ENCODE data around the gene MRPL49. TPM values are rescaled to one million over a fixed set of nuclear protein-coding genes. Genes with fewer than 3 reads are reported as not detected.

MRPL49 gene
- total RNA-seq, 1 experiment from 2014 or later = 111 TPM

DNA sequence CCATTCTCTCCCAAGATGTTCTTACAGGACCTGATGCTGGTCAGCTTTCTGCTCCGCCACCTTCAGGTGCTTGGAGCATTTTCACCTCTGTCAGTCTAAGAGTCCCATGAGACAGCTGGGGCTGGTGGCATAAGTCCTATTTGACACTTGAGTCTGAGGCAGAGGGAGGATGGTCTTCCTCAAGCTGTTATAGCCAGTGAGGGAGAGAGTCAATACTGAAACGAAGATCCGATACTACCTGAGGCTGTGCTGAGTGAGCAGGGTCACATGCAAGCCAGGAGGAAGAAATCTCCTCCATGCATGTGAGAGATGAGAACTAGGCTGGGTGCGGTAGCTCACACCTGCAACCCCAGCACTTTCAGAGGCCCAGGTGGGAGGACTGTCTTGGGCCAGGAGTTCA lies 32.5 kb upstream of the MRPL49 start:
- no TSS peak for BruUV-seq (replicated peaks)
- no peaks in the 10 kb centered on the region for H3K9me3 ChIP-seq (ENCODE audit: control insufficient read depth, insufficient read depth, low read depth, low read length)
- ATAC-seq (no peak), DNase-seq (ENCODE audit: low read depth, low spot score) (no peak)
- no peak overlapping the region for H3K27ac ChIP-seq (ENCODE audit: low read length)
- POLR2A ChIA-PET = interaction anchor here (0.6 kb wide), 1 partner anchor 41 kb away, joined by 3 read pairs; no protein-coding TSS in a partner anchor
- TF ChIP-seq, protein P1, sequence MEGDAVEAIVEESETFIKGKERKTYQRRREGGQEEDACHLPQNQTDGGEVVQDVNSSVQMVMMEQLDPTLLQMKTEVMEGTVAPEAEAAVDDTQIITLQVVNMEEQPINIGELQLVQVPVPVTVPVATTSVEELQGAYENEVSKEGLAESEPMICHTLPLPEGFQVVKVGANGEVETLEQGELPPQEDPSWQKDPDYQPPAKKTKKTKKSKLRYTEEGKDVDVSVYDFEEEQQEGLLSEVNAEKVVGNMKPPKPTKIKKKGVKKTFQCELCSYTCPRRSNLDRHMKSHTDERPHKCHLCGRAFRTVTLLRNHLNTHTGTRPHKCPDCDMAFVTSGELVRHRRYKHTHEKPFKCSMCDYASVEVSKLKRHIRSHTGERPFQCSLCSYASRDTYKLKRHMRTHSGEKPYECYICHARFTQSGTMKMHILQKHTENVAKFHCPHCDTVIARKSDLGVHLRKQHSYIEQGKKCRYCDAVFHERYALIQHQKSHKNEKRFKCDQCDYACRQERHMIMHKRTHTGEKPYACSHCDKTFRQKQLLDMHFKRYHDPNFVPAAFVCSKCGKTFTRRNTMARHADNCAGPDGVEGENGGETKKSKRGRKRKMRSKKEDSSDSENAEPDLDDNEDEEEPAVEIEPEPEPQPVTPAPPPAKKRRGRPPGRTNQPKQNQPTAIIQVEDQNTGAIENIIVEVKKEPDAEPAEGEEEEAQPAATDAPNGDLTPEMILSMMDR (IDR thresholded peaks at IDR 0.05) = no peak
- TF ChIP-seq SIN3A (IDR thresholded peaks at IDR 0.05; ENCODE audit: borderline replicate concordance, insufficient read depth, low read depth, low read length) = no peak
- TF ChIP-seq, protein P2, sequence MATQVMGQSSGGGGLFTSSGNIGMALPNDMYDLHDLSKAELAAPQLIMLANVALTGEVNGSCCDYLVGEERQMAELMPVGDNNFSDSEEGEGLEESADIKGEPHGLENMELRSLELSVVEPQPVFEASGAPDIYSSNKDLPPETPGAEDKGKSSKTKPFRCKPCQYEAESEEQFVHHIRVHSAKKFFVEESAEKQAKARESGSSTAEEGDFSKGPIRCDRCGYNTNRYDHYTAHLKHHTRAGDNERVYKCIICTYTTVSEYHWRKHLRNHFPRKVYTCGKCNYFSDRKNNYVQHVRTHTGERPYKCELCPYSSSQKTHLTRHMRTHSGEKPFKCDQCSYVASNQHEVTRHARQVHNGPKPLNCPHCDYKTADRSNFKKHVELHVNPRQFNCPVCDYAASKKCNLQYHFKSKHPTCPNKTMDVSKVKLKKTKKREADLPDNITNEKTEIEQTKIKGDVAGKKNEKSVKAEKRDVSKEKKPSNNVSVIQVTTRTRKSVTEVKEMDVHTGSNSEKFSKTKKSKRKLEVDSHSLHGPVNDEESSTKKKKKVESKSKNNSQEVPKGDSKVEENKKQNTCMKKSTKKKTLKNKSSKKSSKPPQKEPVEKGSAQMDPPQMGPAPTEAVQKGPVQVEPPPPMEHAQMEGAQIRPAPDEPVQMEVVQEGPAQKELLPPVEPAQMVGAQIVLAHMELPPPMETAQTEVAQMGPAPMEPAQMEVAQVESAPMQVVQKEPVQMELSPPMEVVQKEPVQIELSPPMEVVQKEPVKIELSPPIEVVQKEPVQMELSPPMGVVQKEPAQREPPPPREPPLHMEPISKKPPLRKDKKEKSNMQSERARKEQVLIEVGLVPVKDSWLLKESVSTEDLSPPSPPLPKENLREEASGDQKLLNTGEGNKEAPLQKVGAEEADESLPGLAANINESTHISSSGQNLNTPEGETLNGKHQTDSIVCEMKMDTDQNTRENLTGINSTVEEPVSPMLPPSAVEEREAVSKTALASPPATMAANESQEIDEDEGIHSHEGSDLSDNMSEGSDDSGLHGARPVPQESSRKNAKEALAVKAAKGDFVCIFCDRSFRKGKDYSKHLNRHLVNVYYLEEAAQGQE (IDR thresholded peaks at IDR 0.05; ENCODE audit: insufficient read depth in 1 of 2, low read depth in 2 of 2, low read length in 1 of 2) = no peak
- no peak for TF ChIP-seq TCF7L2 (IDR thresholded peaks at IDR 0.05; ENCODE audit: low read depth, low read length)
- TF ChIP-seq POLR2AphosphoS5 (IDR thresholded peaks at IDR 0.05; ENCODE audit: low read depth, low read length) = no peak
- CTCF ChIA-PET = no interaction called here
- H3K36me3 ChIP-seq (ENCODE audit: control insufficient read depth, insufficient read depth, low read length) = peaks cover 3% of the 10 kb centered on the region; the same call in 1 of the 2 replicates
- no peak overlapping the region for H3K4me3 ChIP-seq (ENCODE audit: low read depth in 2 of 2, low read length in 2 of 2)
- in situ Hi-C loops (cut with HindIII; ENCODE audit: low pct_unique_long_range_greater_than_20kb, low sequenced_read_pairs) (no loop called here), intact Hi-C loops (cut with micrococcal nuclease; ENCODE audit: unreplicated experiment) (no loop called here)
- H3K27me3 ChIP-seq (ENCODE audit: control insufficient read depth, insufficient read depth, low read length) = no peaks in the 10 kb centered on the region
- H3K4me1 ChIP-seq (ENCODE audit: control insufficient read depth, insufficient read depth, low read length) = peaks cover 7% of the 10 kb centered on the region; the same call in 1 of the 2 replicates

DNA sequence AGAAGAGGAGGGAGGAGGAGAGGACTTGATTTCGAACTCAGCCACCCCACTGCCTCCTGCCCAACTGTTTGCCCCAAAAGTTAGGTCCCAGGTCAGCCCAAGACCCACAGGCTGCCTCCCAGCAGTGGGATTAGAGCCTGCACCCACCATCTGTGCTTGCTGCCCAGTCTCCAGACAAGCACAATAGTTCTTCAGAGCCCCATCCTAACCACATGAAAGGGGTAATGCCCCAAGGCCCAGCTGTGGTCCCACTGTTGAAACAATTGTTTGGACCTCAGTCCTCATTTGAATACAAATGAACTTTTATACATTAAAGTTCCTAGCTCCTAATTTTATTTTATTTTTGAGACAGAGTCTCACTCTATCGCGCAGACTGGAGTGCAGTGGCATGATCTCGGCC lies 31.5 kb upstream of the MRPL49 start:
- DNase-seq (ENCODE audit: low read depth, low spot score) = no peak
- intact Hi-C loops (cut with micrococcal nuclease; ENCODE audit: unreplicated experiment) (no loop called here), in situ Hi-C loops (cut with HindIII; ENCODE audit: low pct_unique_long_range_greater_than_20kb, low sequenced_read_pairs) (no loop called here)
- TF ChIP-seq, protein P1 (IDR thresholded peaks at IDR 0.05) = no peak
- no peak for TF ChIP-seq TCF7L2 (IDR thresholded peaks at IDR 0.05; ENCODE audit: low read depth, low read length)
- TF ChIP-seq, protein P2 (IDR thresholded peaks at IDR 0.05; ENCODE audit: insufficient read depth in 1 of 2, low read depth in 2 of 2, low read length in 1 of 2) = no peak
- no peak for TF ChIP-seq SIN3A (IDR thresholded peaks at IDR 0.05; ENCODE audit: borderline replicate concordance, insufficient read depth, low read depth, low read length)
- no peak for TF ChIP-seq POLR2AphosphoS5 (IDR thresholded peaks at IDR 0.05; ENCODE audit: low read depth, low read length)
- no peak overlapping the region for H3K4me3 ChIP-seq (ENCODE audit: low read depth in 2 of 2, low read length in 2 of 2)
- no peaks in the 10 kb centered on the region for H3K27me3 ChIP-seq (ENCODE audit: control insufficient read depth, insufficient read depth, low read length)
- no peaks in the 10 kb centered on the region for H3K9me3 ChIP-seq (ENCODE audit: control insufficient read depth, insufficient read depth, low read depth, low read length)
- BruUV-seq (replicated peaks) = no TSS peak
- H3K27ac ChIP-seq (ENCODE audit: low read length) = no peak overlapping the region
- no peaks in the 10 kb centered on the region for H3K36me3 ChIP-seq (ENCODE audit: control insufficient read depth, insufficient read depth, low read length)
- no peak for ATAC-seq
- POLR2A ChIA-PET = no interaction called here
- CTCF ChIA-PET = no interaction called here
- no peaks in the 10 kb centered on the region for H3K4me1 ChIP-seq (ENCODE audit: control insufficient read depth, insufficient read depth, low read length)

Measured in Panc1 (cell line).